ENCODE data around the gene ATG16L2.

Gene ATG16L2

GRCh38 chr11:72820439-72821139 lies 6.4 kb downstream of the ATG16L2 start:
- H3K4me3 ChIP-seq (ENCODE audit: low read depth, low read length), result no peak overlapping the region
- TF ChIP-seq CTCF (IDR thresholded peaks at IDR 0.05; ENCODE audit: low read depth, low read length), result no peak

GRCh38 chr11:72821221-72821919 lies 7.2 kb downstream of the ATG16L2 start:
- TF ChIP-seq CTCF (IDR thresholded peaks at IDR 0.05; ENCODE audit: low read depth, low read length), result no peak
- peak overlapping the region; percentile 47 for H3K4me3 ChIP-seq (ENCODE audit: low read depth, low read length)

GRCh38 chr11:72821920-72822799 lies 7.9 kb downstream of the ATG16L2 start:
- TF ChIP-seq CTCF (IDR thresholded peaks at IDR 0.05; ENCODE audit: low read depth, low read length), result no peak
- peak overlapping the region; percentile 47 for H3K4me3 ChIP-seq (ENCODE audit: low read depth, low read length)

- no peak for TF ChIP-seq CTCF (IDR thresholded peaks at IDR 0.05; ENCODE audit: low read depth, low read length)
- H3K4me3 ChIP-seq (ENCODE audit: low read depth, low read length), result no peak overlapping the region
Observed at GRCh38 chr11:72823105-72823804, 9.0 kb downstream of the ATG16L2 start.

GRCh38 chr11:72824020-72824419 lies 9.8 kb downstream of the ATG16L2 start:
- no peak for TF ChIP-seq CTCF (IDR thresholded peaks at IDR 0.05; ENCODE audit: low read depth, low read length)
- no peak overlapping the region for H3K4me3 ChIP-seq (ENCODE audit: low read depth, low read length)

- no peak overlapping the region for H3K4me3 ChIP-seq (ENCODE audit: low read depth, low read length)
- no peak for TF ChIP-seq CTCF (IDR thresholded peaks at IDR 0.05; ENCODE audit: low read depth, low read length)
Observed at GRCh38 chr11:72824811-72825505, 10.7 kb downstream of the ATG16L2 start.
